Right hindlimb (tissue), 1 donor: ENCODE measurements around the gene COL7A1.
"Not testable (repeated sequence)": the region's sequence is repeated elsewhere in the genome, so short reads cannot be mapped to it uniquely, and the experiment has no call there.

Source experiments
- DNase-seq: peaks from one replicate; pipeline ENCODE4 v3.0.0-alpha.2; 2018

Gene COL7A1

DNA sequence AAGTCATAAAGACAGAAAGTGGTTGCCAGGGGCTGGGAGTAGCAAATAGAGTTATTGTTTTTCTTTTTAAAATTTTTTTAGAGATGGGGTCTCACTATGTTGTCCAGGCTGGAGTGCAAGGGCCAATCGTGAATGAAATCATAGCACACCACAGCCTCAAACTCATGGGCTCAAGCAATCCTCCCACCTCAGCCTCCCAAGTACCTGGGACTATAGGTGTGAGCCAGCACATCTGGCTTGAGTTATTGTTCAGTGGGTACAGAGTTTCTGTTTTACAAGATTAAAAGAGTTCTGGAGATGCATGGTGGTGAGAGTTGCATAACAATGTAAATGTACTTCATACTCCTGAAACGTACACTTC is 62.2 kb downstream of the COL7A1 start:
- DNase-seq, result no peak

DNA sequence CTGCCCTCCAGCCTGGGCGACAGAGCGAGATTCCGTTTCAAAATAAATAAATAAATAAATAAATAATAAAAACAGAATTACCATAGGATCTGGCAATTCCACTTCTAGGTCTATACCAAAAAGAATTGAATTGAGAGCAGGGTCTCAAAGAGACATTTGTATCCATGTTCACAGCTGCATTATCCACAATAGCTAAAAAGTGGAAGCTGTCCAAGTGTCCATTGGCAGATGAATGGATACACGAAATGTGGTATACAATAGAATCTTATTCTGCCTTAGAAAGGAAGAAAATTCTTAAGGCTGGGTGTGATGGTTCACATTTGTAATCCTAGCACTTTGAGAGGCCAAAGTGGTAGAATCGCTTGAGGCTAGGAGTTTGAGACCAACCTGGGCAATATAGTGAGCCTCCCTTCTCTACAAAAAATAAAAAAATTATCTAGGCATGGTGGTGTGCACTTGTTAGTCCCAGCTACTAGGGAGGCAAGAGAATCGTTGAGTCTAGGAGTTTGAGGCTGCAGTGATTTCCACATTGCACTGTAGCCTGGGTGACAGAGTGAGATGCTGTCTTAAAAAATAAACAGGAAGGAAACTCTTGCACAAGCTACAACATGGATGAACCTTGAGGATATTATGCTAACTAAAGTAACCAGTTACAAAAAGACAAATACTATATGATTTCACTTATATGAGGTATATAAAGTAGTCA is 62.7 kb downstream of the COL7A1 start:
- no peak for DNase-seq

DNA sequence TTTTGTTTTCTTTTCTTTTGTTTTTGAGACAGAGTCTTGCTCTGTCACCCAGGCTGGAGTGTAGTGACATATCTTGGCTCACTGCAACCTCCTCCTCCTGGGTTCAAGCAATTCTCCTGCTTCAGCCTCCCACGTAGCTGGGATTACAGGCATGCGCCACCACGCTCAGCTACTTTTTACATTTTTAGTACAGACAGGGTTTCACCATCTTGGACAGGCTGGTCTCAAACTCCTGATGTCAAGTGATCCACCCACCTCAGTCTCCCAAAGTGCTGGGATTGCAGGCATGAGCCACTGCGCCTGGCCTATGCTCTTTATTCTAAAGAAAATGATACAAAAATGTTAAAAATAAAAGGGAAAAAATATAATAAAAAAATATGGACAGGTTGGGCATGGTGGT is 64.4 kb downstream of the COL7A1 start:
- DNase-seq, result not testable (repeated sequence)

DNA sequence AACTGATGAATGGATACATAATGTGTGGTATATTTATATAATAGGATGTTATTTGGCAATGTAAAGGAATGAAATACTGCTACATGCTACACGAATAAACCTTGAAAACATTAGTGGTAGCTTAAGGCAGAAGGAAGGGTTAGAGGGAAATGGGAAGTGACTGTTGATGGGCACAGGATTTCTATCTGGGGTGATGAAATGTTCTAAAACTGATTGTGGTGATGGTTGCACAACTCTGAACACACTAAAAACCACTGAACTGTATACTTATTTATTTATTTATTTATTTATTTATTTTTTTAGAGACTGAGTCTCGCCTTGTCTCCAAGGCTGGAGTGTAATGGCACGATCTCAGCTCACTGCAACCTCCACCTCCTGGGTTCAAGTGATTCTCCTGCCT is 66.4 kb downstream of the COL7A1 start:
- DNase-seq, result no peak

DNA sequence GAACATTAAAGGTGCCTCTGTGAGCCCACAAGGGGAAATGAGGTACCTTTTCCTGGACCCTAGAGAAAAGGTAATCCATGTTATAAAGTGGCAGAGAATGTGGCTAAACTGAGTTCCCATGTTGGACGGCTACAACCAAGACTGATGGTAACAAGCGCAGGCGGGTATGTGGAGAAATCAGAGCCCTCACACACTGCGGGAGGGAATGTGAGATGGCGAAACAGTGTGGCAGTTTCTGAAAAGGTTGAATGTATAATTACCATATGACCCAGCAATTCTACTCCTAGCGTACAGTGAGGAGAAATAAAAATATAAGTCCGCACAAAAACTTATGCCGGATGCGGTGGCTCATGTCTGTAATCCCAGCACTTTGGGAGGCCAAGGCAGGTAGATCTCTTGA is 67.1 kb downstream of the COL7A1 start:
- no peak for DNase-seq

DNA sequence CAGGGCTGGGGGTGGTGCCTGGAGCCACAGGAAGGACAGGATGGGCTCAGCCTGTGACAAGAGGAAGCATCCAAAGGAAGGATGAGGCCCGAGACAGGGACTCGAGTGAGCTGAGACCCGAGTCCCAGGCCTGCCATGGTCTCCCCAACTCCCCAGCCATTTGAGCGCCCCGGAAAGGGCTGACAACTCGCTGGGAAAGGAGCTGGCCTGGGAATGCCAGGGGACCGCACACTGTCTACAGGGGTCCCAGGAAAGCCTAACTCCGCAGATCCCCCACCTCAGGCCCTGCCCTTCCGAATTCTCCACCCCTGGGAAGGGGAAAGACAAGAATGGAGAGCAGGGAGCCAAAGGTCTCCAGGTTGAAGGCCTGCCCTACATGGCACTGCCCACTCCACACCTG is 70.2 kb downstream of the COL7A1 start:
- no peak for DNase-seq

DNA sequence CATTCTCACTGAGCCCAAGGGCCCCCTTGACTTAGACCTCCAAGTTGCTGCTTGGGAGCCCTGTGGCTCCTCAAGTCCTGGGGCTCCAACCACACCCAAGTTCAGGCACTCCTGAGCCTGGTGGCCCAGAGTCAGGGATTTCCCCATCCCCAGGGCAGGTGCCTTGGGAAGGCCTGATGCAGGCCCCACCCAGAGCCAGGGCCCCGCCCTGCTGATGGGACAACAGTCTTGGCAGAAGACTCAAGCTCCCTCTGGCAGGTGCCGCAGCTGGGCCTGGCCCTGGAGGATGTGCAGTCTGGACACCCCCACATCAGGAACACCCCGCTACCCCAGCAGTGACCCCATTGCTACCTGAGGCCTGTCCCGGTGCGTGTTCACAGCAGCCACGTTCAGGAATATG is 73.5 kb downstream of the COL7A1 start:
- no peak for DNase-seq

DNA sequence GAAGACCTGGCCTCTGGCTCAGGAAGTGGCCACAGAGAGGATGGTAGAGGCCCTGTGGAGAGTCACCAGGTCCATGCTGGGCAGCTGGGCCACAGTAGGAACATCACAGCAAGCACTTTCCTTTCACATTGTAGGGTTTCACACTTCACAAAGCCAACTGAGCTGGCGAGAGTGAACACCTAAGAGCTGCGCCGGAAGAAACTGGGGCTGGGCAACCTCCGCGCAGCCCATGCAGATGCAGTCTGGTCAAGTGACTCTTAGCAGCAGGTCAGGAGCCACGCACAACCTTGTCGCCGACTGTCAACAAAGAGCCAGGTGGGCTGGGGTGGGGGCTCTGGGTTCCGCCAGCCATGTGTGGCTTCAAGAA is 75.9 kb downstream of the COL7A1 start:
- DNase-seq, result no peak

DNA sequence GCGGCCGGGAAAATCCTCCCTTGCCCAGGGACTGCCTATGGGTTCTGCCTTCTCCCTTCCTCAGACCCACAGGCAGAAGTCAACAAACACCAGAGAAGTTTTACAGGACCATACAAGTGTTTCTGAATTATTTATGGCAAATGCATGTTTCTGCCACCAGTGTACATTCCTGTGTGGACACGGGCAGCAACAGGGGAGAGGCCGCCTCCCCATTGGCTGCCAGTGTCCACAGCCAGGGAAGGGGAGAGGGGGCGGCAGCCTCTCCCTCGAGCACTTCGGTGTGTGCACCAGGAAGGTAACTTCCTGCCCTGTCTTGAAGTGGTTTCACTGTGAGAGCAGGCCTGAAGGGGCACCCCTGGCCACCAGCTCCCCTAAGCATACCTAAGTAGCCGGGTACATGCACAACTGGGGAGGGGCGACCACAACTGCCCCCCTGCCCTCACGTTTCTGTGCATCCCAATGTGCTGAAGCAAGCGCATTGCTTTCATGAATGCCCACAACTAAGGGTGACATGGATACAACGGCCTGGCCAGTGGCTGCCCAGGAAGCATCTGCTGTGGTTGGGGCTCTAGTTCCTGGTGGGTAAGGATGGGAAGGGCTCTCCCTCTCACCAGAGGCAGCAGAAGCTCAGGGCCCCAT is 76.4 kb downstream of the COL7A1 start:
- DNase-seq, result no peak

DNA sequence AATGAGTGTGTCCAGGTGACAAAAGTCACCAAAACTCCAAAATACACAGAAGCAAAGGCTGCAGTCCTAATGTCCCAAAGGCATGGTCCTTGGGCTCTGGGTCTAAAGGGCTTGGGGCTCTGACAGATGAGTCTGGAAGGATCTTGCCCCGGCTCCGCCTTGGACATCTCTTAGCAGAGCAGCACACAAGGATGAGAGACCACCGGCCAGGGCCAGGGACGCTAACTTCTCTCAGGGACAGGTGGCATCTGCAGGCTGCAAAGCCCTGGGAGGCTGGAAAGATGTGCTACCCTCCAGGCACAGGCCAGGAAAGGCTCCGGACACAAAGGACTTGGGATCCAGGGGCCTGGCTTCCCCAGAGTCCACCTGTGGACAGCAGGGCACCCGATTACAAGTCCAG is 77.1 kb downstream of the COL7A1 start:
- DNase-seq, result no peak

DNA sequence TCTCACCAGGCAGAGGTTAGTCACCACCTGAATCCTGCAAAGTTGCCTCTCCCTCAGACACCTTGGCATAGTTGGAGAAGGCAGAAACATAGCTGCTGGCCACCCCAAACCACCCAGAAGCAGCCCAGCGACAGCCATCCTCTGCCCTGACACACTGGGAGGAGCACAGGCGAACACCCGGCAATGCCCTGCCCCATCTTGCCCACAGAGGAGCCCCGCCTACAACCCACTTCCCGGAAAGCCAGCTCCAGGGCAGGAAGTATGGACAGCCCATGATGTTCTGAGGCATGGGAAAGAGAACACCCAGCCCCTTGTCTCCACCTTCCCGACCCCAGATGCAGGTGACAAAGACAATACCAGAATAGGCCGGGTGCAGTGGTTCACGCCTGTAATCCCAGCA is 78.6 kb downstream of the COL7A1 start:
- no peak for DNase-seq

DNA sequence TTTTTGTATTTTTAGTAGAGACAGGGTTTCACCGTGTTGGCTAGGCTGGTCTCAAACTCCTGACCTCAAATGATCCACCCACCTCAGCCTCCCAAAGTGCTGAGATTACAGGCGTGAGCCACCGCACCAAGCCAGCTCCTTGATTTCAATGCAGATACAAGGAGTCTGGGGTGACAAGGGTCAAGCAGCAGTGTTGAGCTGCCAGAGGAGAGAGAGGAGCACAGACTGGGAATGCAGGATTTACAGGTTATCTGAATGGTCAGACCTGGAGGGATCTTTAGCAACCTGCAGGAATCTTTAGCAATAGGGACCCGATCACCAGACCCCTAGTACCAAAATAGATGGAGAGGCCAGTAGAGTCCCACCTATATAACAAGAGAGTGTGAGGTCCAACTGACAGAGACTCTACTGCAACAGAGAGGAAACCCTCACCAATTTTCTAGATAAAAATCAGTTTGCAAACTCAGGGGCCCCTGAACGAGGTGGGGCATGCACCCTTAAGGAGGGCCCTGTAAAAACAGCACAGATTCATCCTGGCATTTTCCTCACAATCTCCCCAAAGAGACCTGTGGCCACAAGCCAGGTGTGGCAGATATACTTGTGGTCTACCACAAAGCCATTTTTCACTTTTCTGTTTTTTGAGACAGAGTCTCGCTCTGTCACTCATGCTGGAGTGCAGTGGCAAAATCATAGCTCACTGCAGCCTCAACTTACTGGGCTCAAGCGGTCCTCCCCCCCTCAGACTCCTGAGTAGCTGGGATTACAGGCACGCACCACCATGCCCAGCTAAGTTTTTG is 80.5 kb downstream of the COL7A1 start:
- no peak for DNase-seq
